Endodermal cell (in vitro differentiated cells): ENCODE results near the gene CERS5. TPM values are rescaled to one million over a fixed set of nuclear protein-coding genes. Genes with fewer than 3 reads are reported as not detected.

ENCODE experiments used
- DNase-seq: peaks from one replicate; pipeline ENCODE4 v3.0.0-alpha.2; 2017
- H3K27ac ChIP-seq: 2 replicates; pipeline ENCODE4 v1.5.1; 2013; ENCODE audit warnings: mild to moderate bottlenecking, low read depth, low read length, moderate library complexity
- H3K27me3 ChIP-seq: 2 replicates; pipeline ENCODE4 v1.6.1; 2013; ENCODE audit warnings: mild to moderate bottlenecking, low read length, moderate library complexity; ENCODE audit not compliant: insufficient read depth, control insufficient read depth, poor library complexity, severe bottlenecking
- H3K36me3 ChIP-seq: 2 replicates; pipeline ENCODE4 v1.7.0; 2013; ENCODE audit warnings: mild to moderate bottlenecking, low read length, moderate library complexity; ENCODE audit not compliant: control insufficient read depth, insufficient read depth
- H3K4me1 ChIP-seq: one replicate; pipeline ENCODE4 v1.7.0; 2013; ENCODE audit warnings: low read length; ENCODE audit not compliant: control insufficient read depth, insufficient read depth
- H3K4me3 ChIP-seq: 2 replicates; pipeline ENCODE4 v1.5.1; 2013; ENCODE audit warnings: mild to moderate bottlenecking, low read length, moderate library complexity
- H3K9ac ChIP-seq: 2 replicates; pipeline ENCODE4 v1.6.1; 2013; ENCODE audit warnings: mild to moderate bottlenecking, low read length, moderate library complexity; ENCODE audit not compliant: poor library complexity, severe bottlenecking; ENCODE audit errors: extremely low read depth
- H3K9me3 ChIP-seq: 2 replicates; pipeline ENCODE4 v1.6.1; 2013; ENCODE audit warnings: mild to moderate bottlenecking, low read length, moderate library complexity; ENCODE audit not compliant: control insufficient read depth
- H3K27ac Mint-ChIP-seq: 2 replicates; pipeline ENCODE4 v1.8.0; 2020; ENCODE audit warnings: mixed read lengths
- H3K27me3 Mint-ChIP-seq: 2 replicates; pipeline ENCODE4 v1.8.0; 2021; ENCODE audit warnings: mild to moderate bottlenecking, mixed read lengths; ENCODE audit not compliant: insufficient read depth
- H3K36me3 Mint-ChIP-seq: 2 replicates; pipeline ENCODE4 v1.8.0; 2020; ENCODE audit warnings: low read depth, mixed read lengths
- H3K4me1 Mint-ChIP-seq: 2 replicates; pipeline ENCODE4 v1.8.0; 2020; ENCODE audit warnings: mixed read lengths
- H3K4me3 Mint-ChIP-seq: 2 replicates; pipeline ENCODE4 v1.8.0; 2020; ENCODE audit warnings: mild to moderate bottlenecking, moderate library complexity, mixed read lengths
- H3K9me3 Mint-ChIP-seq: 2 replicates; pipeline ENCODE4 v1.8.0; 2020; ENCODE audit warnings: mild to moderate bottlenecking, mixed read lengths
- WGBS, 2 experiments: methylation state at CpG; one replicate each; pipeline versions ENCODE4 v1.1.5 to v1.1.7; 2013; ENCODE audit warnings: missing lambda C conversion rate in 2 of 2, mixed read lengths in 1 of 2; ENCODE audit not compliant: insufficient coverage in 1 of 2, insufficient read length in 1 of 2; 5-methylcytosine and 5-hydroxymethylcytosine counted together
- total RNA-seq, 2 donors: library from RNA; stranded (reverse); fragmentation: NEBNext Ultra II Directional in 1 of 2; extraction: Animal tissue kit (Norgen Biotek cat#: 25700) in 1 of 2; gene quantifications; 2 replicates in 1 of 2; 3 replicates in 1 of 2; pipeline ENCODE4 v1.2.1, GENCODE V29; 2021
- TF ChIP-seq, protein P1 (sequence below): fragments of 200-600 bp; sonication (generic); conservative IDR thresholded peaks from 2 replicates; pipeline ENCODE4 v1.5.0; 2021; ENCODE audit warnings: antibody characterized with exemption, mild to moderate bottlenecking

CERS5 gene
- total RNA-seq, 2 donors from 2014 or later = 59.7 to 65.5 TPM

DNA sequence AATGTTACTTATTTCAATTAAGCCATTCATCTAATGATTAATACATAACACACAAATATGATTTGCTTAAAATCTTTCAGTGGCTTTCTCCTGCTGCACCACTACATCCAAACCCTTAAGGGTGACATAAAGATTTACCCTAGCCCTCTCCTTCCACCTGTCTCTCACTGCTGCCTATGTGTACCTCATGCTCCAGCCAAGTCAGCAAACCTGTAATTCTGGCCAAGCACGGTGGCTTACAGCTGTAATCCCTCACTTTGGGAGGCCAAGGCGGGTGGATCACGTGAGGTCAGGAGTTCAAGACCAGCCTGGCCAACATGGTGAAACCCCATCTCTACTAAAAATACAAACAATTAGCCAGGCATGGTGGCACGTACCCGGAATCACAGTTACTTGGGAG is 31.7 kb upstream of the CERS5 start:
- no peak overlapping the region for H3K27ac ChIP-seq
- peaks cover 74% of the 10 kb centered on the region for H3K36me3 ChIP-seq
- WGBS, 2 experiments = 99 to 100% methylated on average over 5 of the region's 5 CpGs
- H3K9me3 Mint-ChIP-seq = no peaks in the 10 kb centered on the region
- H3K9ac ChIP-seq = no peak overlapping the region
- TF ChIP-seq, protein P1, sequence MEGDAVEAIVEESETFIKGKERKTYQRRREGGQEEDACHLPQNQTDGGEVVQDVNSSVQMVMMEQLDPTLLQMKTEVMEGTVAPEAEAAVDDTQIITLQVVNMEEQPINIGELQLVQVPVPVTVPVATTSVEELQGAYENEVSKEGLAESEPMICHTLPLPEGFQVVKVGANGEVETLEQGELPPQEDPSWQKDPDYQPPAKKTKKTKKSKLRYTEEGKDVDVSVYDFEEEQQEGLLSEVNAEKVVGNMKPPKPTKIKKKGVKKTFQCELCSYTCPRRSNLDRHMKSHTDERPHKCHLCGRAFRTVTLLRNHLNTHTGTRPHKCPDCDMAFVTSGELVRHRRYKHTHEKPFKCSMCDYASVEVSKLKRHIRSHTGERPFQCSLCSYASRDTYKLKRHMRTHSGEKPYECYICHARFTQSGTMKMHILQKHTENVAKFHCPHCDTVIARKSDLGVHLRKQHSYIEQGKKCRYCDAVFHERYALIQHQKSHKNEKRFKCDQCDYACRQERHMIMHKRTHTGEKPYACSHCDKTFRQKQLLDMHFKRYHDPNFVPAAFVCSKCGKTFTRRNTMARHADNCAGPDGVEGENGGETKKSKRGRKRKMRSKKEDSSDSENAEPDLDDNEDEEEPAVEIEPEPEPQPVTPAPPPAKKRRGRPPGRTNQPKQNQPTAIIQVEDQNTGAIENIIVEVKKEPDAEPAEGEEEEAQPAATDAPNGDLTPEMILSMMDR = no peak
- H3K4me1 Mint-ChIP-seq = peaks cover 12% of the 10 kb centered on the region
- H3K4me1 ChIP-seq = no peaks in the 10 kb centered on the region
- H3K4me3 ChIP-seq = no peak overlapping the region
- H3K27ac Mint-ChIP-seq = no peak overlapping the region
- H3K27me3 ChIP-seq = no peaks in the 10 kb centered on the region
- H3K4me3 Mint-ChIP-seq = no peak overlapping the region
- no peak for DNase-seq
- H3K27me3 Mint-ChIP-seq = no peaks in the 10 kb centered on the region
- no peaks in the 10 kb centered on the region for H3K9me3 ChIP-seq
- H3K36me3 Mint-ChIP-seq = peaks cover 44% of the 10 kb centered on the region

DNA sequence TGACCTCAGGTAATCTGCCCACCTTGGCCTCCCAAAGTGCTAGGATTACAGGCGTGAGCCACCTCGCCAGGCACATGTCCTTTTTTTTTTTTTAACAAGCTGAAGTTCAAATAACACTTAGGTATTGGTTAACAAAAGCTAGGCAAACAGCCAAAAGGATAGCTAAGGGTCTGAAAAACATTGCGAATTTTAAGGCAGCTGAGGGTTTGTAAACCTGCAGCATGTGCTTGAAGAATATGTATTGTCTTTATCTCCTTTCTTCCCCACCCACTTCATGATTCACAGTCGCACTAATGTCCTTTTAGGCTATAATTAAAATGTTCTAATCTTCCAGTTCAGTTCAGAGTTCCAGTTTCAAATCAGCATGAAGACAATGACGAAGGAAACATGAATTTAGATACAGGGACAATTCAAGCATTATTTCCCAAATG is 30.1 kb upstream of the CERS5 start:
- DNase-seq = no peak
- peaks cover 68% of the 10 kb centered on the region for H3K36me3 ChIP-seq
- H3K27me3 ChIP-seq = no peaks in the 10 kb centered on the region
- Mint-ChIP-seq H3K4me3 (no peak overlapping the region), H3K9me3 (no peaks in the 10 kb centered on the region), H3K4me1 (peaks cover 8% of the 10 kb centered on the region), H3K27me3 (no peaks in the 10 kb centered on the region), H3K36me3 (peaks cover 46% of the 10 kb centered on the region), H3K27ac (no peak overlapping the region)
- no peaks in the 10 kb centered on the region for H3K4me1 ChIP-seq
- no peak overlapping the region for H3K4me3 ChIP-seq
- no peak overlapping the region for H3K27ac ChIP-seq
- H3K9ac ChIP-seq = no peak overlapping the region
- no peaks in the 10 kb centered on the region for H3K9me3 ChIP-seq
- 91 to 93% methylated on average over 5 of the region's 5 CpGs for WGBS, 2 experiments
- TF ChIP-seq, protein P1 = no peak

DNA sequence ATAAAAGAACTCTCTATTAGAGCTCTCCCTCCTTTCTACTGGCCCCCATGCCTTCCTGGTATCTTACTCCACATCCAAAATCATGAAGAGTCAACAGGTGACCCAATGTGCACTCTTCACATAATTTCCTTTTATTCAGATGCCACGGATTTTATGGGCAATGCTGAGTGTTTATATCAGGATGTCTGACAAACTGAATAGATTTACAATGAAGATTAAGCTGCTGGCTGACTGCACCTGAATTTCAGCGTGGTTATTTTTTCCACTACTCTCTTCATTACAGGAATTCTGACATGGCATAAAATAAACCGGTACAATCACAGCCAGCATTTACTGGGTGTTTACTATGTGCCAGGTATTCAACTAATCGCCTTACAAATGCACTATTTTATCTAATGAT is 29.4 kb upstream of the CERS5 start:
- Mint-ChIP-seq H3K36me3 (peaks cover 46% of the 10 kb centered on the region), H3K27me3 (no peaks in the 10 kb centered on the region), H3K4me3 (no peak overlapping the region), H3K9me3 (no peaks in the 10 kb centered on the region), H3K27ac (no peak overlapping the region), H3K4me1 (peaks cover 3% of the 10 kb centered on the region)
- no peak overlapping the region for H3K9ac ChIP-seq
- no peaks in the 10 kb centered on the region for H3K9me3 ChIP-seq
- H3K4me3 ChIP-seq = no peak overlapping the region
- peaks cover 64% of the 10 kb centered on the region for H3K36me3 ChIP-seq
- H3K27me3 ChIP-seq = no peaks in the 10 kb centered on the region
- H3K4me1 ChIP-seq = no peaks in the 10 kb centered on the region
- 100% methylated on average over 2 to 4 of the region's 4 CpGs for WGBS, 2 experiments
- TF ChIP-seq, protein P1 = no peak
- DNase-seq = no peak
- H3K27ac ChIP-seq = no peak overlapping the region
